Measurements from ENCODE around the gene ASIP.
A peak's percentile ranks its signal among the peaks of the same experiment; 100 is the strongest.
"Not testable (repeated sequence)": the region's sequence is repeated elsewhere in the genome, so short reads cannot be mapped to it uniquely, and the experiment has no call there.

ASIP gene

DNA sequence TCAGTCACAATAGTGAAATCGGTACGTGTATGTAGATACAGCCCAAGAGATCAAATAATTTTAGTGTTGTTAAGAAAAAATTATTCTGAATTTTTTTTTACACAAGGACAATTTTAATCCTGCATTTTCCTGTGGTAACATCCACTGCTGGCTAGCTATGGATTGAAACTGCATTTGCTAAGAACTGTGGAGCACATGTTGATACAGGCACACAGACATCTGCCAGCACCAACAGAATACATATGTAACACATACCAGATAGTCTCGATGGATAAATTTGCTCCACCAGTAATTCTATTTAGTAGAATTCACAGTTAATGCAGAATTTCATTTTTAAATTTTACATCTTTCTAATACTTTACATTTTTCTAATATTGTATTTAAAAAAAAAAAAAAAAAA is 2.2 kb downstream of the ASIP start:
- DNase-seq, result no peak

DNA sequence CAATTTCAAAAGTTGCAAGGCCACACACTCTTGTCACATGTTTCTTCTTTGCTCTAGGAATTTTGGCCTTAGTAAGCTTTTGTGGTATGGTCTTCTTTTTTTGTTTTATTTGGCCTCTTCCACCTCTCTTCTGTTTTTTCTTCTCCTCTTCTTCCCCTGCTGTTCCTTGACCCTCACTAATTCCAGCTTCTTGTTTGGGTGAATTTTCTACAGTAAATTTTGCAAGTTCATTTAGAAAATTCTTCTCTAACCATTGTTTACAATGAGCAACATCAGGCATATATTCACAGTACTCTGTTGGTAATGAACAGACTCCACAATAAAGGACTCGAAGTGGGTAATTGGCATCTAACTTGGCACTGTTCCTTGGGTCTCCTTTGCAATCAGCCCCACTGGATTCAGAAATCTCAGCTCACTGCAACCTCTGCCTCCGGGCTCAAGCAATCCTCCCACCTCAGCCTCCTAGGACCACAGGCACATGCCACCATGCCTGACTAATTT is 5.0 kb downstream of the ASIP start:
- DNase-seq, result no peak

DNA sequence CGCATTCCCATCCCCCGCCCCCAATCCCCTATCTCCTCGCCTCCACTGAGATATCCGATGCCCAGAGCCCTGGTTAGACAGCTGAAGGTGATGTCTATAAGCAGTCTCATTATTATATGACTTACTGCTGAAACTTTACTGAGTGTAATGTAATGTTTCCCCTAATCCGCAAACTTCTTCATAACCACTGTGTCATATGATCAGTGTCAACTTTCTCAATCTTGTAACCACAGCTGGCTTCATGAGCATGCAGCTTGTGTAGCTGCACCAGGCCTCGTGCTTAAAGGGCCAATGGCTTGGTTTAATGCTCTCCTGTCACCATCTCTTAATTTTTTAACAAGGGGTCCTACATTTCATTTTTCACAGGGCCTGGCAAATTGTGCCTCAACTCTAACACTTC is 8.1 kb downstream of the ASIP start:
- DNase-seq, result no peak

DNA sequence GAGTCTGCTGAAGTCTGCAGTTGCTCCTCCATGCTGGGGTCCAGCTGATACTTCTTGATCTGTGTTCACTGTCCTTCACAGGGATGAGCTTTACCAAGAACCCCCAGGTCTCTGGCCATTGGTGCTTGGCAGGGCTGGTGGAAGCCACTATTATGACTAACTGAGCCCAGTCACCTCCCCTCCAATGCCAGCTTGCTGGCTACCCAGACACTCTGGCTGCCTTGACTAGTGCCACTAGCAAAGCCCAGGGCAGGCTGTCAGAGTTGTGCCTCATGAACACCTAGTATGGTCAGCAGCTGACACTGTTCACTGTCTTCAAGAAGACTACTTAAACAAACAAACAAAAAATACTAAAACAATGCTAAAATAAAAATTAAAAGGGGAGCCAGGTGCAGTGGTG is 8.8 kb downstream of the ASIP start:
- no peak for DNase-seq

DNA sequence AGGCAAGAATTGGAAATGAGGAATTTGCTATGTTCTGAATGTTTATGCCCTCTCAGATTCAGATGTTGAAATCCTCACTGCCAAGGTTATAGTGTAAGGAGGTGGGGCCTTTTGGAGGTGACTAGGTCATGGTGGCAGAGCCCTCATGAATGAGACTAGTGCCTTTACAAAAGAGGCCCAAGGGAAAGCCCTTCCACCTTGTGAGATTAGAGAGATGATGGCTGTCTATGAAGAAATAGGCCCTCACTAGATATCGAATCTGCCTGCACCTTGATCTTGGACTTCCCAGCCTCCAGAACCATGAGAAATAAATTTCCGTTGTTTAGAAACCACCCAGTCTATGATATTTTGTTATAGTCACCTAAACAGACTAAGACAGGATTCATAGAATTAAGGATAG is 10.4 kb downstream of the ASIP start:
- no peak for DNase-seq

DNA sequence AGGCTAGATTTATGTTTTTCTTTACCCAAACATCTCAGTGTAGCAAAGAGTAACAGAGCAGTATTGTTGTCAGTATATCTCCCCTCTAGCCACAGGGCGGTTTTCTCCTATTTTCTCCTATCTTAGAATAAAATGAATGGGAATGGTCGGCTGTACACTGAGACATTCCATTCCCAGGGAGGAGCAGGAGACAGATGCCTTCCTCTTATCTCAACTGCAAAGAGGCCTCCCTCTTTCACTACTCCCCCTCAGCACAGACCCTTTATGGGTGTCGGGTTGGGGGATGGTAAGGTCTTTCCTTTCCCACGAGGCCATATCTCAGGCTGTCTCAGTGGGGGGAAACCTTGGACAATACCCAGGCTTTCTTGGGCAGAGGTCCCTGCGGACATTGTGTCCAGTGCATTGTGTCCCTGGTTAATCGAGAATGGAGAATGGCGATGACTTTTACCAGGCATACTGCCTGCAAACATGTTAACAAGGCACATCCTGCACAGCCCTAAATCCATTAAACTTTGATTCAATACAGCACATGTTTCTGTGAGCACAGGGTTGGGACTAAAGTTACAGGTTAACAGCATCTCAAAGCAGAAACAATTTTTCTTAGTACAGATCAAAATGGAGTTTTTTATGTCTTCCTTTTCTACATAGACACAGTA is 11.3 kb downstream of the ASIP start:
- not testable (repeated sequence) for DNase-seq

DNA sequence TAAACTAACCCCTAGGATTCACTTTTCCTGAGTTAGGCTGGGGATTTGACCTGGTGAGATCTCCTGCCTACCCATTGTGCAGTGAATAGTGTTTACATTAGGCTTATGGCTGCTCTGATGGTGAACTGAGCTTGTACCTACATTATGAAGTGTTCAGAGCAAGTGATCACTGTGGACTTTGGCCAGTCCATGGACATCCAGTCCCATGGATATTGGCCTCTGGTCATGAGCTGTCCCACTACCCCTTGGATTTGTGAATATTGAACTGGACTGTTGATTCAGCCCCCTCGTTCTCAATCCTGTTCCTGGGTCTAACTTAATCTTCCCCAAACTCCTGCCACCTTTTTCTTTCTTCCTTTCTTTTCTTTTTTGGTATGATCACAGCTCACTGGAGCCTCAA is 13.8 kb downstream of the ASIP start:
- DNase-seq, result no peak

DNA sequence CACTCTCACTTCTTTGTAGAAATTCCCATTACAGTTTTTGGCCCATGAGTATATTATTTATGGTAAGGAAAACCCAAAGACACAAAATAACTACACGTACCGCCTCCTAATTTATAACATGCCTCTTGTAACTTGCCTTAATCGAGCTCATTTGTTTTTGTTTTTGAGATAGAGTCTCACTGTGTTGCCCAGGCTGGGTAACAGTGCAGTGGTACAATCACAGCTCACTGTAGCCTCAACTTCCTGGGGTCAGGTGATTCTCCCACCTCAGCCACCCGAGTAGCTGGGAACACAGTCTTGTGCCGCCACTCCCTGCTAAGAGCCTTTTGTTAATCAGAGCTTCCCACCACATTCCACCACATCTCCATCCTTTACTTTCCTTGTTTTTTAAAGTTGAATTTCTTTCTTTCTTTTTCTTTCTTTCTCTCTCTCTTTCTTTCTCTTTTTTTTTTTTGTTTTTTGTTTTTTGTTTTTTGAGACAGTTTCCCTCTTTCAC is 15.5 kb downstream of the ASIP start:
- DNase-seq, result no peak

DNA sequence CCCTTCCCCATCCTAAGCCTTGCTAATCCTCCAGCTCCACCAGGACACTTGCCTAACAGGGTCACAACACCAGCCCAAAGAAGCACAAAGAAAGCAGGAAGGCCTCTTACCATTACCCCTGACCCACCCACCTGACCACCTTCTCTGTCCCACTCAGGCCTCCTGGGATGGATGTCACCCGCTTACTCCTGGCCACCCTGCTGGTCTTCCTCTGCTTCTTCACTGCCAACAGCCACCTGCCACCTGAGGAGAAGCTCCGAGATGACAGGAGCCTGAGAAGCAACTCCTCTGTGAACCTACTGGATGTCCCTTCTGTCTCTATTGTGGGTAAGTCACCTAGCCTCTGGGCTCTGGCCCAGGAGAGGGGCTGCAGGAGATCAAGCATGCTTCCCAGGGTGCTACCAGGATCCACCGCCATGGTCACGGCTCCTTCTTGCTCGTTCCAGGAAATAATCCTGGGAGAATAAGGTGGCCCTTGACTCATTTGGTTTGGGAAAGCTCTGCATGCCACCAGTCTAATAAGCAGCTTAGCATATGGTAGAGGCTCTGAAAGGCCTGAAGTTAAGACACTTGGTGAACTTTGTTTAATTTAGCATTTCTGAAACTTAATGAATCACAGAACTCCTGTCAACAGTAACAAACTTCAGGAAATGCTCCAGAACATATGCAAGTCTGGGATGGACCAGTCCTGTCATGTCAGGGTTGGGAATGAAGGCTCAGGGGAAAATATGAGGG is 19.2 kb downstream of the ASIP start:
- DNase-seq, result no peak

DNA sequence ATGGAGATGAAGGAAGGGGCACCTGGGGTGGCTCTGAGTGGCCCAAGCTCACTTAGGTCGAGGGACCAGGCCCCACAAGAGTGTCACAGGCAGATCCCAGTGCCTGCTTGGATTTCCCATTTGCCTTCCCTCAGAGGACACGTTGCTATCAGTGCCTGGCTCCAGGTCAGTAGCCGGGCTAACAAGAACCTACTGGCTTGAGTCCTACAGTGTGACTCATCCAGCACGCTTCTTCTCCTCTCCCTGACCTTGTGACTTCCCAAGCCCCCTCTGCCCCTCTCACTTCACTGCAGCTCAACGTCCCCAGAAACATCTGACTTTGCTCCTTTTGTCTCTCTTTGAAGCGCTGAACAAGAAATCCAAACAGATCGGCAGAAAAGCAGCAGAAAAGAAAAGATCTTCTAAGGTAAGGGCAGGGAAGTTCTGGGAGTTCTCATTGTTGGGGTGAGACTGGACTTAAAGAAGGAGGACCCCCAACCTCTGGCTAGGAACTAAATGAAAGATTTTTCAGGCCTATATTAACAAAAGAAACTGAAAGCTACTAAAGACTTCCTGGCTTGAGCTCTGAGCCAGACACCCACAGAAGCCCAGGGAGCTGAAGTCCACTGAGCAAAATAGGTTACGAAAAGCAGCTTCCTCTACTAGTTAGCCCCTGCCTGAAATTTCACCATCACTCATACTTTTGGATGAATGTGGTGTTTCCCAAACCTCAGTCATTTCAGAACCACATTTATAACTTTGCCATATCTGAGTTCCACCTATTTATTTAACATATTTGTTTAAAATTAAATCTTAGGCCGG is 21.5 kb downstream of the ASIP start:
- DNase-seq, result no peak

DNA sequence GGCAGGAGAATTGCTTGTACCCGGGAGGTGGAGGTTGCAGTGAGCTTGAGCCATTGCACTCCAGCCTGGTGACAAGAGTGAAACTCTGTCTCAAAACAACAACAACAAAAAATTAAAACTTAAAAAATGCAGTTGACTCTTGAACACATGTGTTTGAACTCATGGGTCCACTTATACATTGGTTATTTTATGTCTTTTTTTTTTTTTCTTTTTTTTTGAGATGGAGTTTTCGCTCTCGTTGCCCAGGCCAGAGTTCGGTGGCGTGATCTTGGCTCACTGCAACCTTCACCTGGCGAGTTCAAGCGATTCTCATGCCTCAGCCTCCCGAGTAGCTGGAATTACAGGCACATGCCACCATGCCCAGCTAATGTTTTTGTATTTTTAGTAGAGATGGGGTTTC is 22.2 kb downstream of the ASIP start:
- DNase-seq, result not testable (repeated sequence)

DNA sequence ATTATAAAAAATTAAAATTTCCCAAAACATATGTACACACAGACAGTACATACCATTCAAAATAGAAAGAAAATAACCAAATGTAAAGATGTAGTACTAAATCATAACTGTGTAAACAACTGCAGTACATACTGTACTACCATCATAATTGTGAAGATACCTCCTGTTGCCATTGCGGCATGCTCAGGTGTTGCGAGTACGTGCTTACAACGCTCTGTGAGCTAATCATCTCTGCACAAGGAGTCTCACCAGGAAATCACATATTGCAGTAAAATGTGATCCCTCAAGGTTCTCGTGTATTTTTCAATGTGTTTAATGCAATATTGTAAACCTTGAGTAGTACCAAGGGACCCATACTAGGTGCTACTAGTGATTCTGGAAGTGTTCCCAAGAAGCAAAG is 22.9 kb downstream of the ASIP start:
- DNase-seq, result no peak

DNA sequence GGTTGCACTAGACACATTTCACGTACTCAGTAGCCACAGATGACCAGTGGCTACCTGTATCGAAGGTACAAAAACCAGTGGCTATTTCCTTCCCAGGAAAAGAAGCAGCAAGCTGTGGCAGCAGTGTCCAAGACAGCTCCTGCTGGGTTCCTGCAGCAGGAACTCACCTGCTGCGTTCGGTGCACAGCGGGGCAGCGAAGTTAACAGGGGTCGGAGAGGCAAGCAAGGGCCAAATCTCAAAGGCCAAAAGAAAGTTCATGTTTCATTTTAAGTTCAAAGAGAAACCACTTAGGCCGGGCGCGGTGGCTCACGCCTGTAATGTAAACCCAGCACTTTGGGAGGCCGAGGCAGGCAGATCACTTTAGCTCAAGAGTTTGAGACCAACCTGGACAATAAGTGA is 26.9 kb downstream of the ASIP start:
- no peak for DNase-seq

DNA sequence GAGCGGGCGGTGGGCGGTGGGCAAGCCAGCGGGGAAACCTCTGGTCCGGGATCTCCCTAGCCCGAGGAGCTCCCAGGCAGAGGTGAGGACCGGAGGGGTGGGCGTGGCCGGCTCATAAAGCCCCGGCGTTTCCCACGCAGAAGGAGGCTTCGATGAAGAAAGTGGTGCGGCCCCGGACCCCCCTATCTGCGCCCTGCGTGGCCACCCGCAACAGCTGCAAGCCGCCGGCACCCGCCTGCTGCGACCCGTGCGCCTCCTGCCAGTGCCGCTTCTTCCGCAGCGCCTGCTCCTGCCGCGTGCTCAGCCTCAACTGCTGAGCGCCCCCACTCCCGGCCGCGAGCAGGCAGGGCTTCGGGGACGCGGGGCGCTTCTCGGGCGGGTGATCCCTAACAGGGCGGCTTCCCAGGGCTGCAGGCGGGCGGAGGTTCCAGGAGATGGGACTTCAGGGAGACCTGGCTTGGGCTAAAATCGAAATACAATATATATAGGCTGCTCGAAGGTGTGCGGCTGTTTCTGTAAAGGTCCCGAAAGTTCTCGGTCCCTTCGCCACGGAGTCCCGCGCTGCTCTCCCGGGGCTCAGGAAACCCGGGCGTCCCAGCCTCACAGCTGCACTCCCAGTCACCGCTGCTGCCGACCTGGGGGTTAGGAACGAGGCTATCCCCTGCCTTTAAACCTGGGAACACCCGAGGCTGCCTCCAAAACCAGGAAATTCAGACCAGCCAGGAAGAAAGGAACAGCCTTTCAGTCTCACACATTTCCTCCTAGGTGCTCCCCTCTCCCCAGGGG is 27.8 kb downstream of the ASIP start:
- DNase-seq, result no peak

DNA sequence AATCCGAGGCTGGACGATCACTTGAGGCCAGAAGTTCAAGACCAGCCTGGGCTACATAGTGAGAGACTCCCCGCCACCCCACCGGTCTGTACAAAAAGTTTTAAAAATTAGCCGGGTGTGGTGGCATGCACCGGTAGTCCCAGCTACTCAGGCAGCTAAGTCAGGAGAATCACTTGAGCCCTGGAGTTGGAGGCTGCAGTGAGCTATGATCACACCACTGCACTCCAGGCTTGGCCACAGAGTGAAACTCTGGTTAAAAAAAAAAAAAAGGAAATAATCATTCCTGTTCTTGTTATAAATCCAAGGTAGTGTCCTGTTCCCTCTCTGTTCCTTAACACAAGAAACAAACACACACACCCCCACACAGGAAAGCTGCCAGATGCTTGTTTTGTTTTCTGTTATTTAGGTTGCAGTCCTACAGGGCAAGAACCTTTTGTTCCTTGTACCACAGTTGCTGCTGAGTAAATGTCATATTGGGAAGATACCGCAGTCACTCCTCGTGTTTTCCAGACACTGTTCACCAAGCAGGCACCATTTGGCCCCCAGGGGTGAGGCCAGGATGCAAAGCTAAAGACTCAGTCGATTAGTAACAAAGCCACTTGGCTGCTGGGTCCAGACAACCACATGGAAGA is 28.9 kb downstream of the ASIP start:
- DNase-seq, result no peak

DNA sequence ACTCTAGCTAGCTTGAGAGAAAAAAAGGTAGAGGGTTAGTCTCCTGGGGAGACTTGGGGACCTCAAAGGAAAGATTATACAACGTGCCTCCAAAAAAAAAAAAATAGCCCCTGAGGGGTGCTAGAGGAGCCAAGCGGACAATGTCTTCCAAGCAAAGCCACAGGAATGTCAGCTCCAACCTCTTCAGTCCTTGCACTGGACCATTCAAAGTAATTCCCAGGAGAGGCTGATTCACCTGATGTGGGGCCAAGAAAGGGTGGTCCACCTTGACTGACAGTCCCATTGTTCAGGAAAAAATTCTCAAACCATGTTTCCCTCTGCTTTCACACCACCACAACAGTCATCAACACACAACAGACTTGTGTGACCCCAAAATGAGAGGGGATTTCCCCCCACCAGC is 30.7 kb downstream of the ASIP start:
- no peak for DNase-seq

DNA sequence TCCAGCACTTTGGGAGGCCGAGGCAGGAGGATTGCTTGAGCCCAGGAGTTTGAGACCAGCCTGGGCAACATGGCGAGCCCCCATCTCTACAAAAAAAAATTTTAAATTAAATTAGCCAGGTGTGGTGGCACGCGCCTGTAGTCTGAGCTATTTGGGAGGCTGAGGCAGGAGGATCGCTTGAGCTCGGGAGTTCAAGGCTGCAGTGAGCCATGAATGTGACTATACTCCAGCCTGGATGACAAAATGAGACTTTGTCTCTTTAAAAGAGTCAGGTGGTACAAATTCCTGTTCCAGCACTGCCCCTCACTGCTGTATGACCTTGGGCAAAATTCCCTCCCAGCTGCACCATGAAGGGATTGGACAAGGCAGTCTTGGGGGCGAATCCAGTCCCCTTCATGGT is 33.5 kb downstream of the ASIP start:
- no peak for DNase-seq

DNA sequence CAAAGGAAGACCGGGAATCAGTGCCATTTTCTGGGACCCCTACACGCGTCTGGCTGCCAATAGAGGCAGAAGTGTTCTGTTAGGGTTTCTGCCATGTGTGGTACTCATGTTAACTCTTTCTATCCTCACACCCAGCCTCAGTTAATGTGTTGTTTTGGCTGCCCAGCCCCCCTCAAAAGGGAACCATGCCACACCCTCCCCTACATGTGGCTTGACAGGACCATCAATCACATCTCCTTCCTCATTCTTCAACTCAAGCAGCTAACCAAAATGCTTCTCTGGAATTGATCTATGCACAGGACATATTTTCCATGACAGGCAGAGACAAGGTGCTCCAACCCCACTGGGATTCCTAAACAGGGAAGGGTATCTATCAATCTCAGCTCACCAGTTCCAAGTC is 40.0 kb downstream of the ASIP start:
- DNase-seq, result no peak

DNA sequence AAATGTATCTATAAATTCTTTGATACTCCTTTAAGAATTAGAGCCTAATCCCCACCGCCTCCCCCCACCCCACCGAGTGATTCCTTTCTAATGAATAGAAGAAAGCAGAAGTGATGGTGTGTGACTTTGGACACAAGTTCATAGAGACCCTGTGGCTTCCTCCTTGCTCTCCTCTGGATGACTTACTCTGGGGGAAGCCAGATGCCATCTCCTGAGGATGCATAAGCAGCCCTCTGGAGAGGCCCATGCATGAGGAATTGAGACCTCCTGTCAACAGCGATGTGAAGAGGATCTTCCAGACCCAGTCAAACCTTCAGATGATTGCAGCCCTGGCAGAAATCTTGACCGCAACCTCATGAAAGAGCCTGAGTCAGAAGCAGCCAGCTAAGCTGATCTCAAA is 40.8 kb downstream of the ASIP start:
- peak; percentile 14 for DNase-seq

DNA sequence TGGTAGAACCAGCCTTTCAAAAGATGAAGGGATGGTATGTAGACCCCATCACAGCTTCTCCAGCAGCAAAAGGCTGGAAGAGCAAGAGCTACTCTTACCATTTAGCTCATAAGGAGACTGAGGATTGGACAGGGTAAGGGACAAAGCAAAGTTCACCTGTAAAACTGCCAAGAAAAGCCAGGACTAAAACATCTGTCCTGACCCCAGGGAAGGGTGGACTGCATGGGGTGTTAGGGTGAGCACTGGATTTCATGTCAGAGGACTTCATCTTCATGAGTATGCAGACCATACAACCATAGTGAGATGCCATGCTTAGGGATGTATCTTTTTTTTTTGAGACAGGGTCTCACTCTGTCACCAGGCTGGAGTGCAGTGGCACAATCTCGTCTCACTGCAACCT is 42.6 kb downstream of the ASIP start:
- DNase-seq, result no peak

DNA sequence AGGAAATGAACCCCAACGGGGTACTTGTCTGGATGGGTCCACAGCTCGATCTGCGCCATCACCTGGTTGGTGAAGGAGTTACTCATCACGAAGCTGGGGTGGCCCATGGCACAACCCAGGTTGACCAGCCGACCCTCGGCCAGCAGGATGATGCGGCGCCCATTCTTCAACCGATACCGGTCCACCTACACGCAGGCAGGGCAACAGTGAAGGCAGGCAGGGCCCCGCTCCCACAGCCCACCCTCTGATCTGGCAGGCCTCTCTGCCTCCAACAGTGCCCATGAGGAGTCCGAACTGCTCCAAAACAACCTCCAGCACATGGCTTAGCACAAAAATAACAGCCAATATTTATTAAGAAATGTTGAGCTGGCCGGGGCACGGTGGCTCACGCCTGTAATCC is 44.2 kb downstream of the ASIP start:
- no peak for DNase-seq

DNA sequence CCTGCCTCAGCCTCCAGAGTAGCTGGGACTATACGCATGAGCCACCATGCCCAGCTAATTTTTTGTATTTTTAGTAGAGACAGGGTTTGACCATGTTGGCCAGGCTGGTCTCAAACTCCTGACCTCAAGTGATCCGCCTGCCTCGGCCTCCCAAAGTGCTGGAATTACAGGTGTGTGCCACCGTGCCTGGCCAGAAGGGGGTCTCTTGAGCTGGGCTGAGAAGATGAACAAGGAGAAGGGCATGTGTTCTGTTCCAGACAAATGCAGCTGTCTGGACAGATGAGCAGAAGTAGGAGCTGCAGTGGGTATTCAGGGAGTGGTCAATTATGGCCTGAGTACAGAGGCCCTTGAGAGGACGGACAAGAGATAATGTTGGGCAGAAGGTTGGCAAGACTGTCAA is 46.3 kb downstream of the ASIP start:
- DNase-seq, result not testable (repeated sequence)

Data from GDM1 (cell line).